ENCODE data around the gene EXOSC10. TPM values are rescaled to one million over a fixed set of nuclear protein-coding genes. Genes with fewer than 3 reads are reported as not detected.
"Not testable (repeated sequence)": the region's sequence is repeated elsewhere in the genome, so short reads cannot be mapped to it uniquely, and the experiment has no call there.

The EXOSC10 gene
- total RNA-seq, 1 experiment from 2014 or later: 93.1 TPM

GRCh38 chr1:11065796-11066195 is 33.9 kb downstream of the EXOSC10 start:
- no peak for ATAC-seq
- intact Hi-C loops (cut with micrococcal nuclease; ENCODE audit: unreplicated experiment): no loop called here
- Histone ChIP-seq H3K9me3 (ENCODE audit: control insufficient read depth, insufficient read depth, low read depth, low read length) (no peaks in the 10 kb centered on the region), H3K4me1 (ENCODE audit: control insufficient read depth, insufficient read depth, low read length) (peaks cover 13% of the 10 kb centered on the region), H3K27me3 (ENCODE audit: control insufficient read depth, insufficient read depth, low read length) (no peaks in the 10 kb centered on the region), H3K4me3 (ENCODE audit: low read depth in 2 of 2, low read length in 2 of 2) (no peak overlapping the region), H3K27ac (ENCODE audit: low read length) (no peak overlapping the region), H3K36me3 (ENCODE audit: control insufficient read depth, insufficient read depth, low read length) (peaks cover 25% of the 10 kb centered on the region)
- ChIA-PET CTCF (no interaction called here), POLR2A (no interaction called here)
- DNase-seq (ENCODE audit: low read depth, low spot score): no peak
- TF ChIP-seq REST (IDR thresholded peaks at IDR 0.05; ENCODE audit: insufficient read depth in 1 of 2, low read depth in 2 of 2, low read length in 1 of 2): no peak
- no peak for TF ChIP-seq TCF7L2 (IDR thresholded peaks at IDR 0.05; ENCODE audit: low read depth, low read length)
- no peak for TF ChIP-seq CTCF (IDR thresholded peaks at IDR 0.05)
- no peak for TF ChIP-seq POLR2AphosphoS5 (IDR thresholded peaks at IDR 0.05; ENCODE audit: low read depth, low read length)
- no peak for TF ChIP-seq SIN3A (IDR thresholded peaks at IDR 0.05; ENCODE audit: borderline replicate concordance, insufficient read depth, low read depth, low read length)
- in situ Hi-C loops (cut with HindIII; ENCODE audit: low pct_unique_long_range_greater_than_20kb, low sequenced_read_pairs): no loop called here
- no TSS peak for BruUV-seq (replicated peaks)

- intact Hi-C loops (cut with micrococcal nuclease; ENCODE audit: unreplicated experiment): no loop called here
Measured at GRCh38 chr1:11064942-11065341, 34.7 kb downstream of the EXOSC10 start.

GRCh38 chr1:11063937-11064537 is 35.6 kb downstream of the EXOSC10 start:
- H3K36me3 ChIP-seq (ENCODE audit: control insufficient read depth, insufficient read depth, low read length): peaks cover 25% of the 10 kb centered on the region

More at GRCh38 chr1:11064942-11065341, 34.7 kb downstream of the EXOSC10 start:
- ATAC-seq (no peak), DNase-seq (ENCODE audit: low read depth, low spot score) (no peak)
- Histone ChIP-seq H3K4me3 (ENCODE audit: low read depth in 2 of 2, low read length in 2 of 2) (no peak overlapping the region), H3K4me1 (ENCODE audit: control insufficient read depth, insufficient read depth, low read length) (peaks cover 15% of the 10 kb centered on the region), H3K27me3 (ENCODE audit: control insufficient read depth, insufficient read depth, low read length) (no peaks in the 10 kb centered on the region), H3K36me3 (ENCODE audit: control insufficient read depth, insufficient read depth, low read length) (peaks cover 25% of the 10 kb centered on the region), H3K9me3 (ENCODE audit: control insufficient read depth, insufficient read depth, low read depth, low read length) (no peaks in the 10 kb centered on the region), H3K27ac (ENCODE audit: low read length) (no peak overlapping the region)
- ChIA-PET CTCF (no interaction called here), POLR2A (no interaction called here)
- in situ Hi-C loops (cut with HindIII; ENCODE audit: low pct_unique_long_range_greater_than_20kb, low sequenced_read_pairs): no loop called here
- no peak for TF ChIP-seq REST (IDR thresholded peaks at IDR 0.05; ENCODE audit: insufficient read depth in 1 of 2, low read depth in 2 of 2, low read length in 1 of 2)
- TF ChIP-seq TCF7L2 (IDR thresholded peaks at IDR 0.05; ENCODE audit: low read depth, low read length): no peak
- no TSS peak for BruUV-seq (replicated peaks)

More at GRCh38 chr1:11063937-11064537, 35.6 kb downstream of the EXOSC10 start:
- H3K4me3 ChIP-seq (ENCODE audit: low read depth in 2 of 2, low read length in 2 of 2); H3K27ac ChIP-seq (ENCODE audit: low read length); H3K9me3 ChIP-seq (ENCODE audit: control insufficient read depth, insufficient read depth, low read depth, low read length); in situ Hi-C loops (cut with HindIII; ENCODE audit: low pct_unique_long_range_greater_than_20kb, low sequenced_read_pairs); CTCF ChIA-PET; DNase-seq (ENCODE audit: low read depth, low spot score); BruUV-seq (replicated peaks); H3K27me3 ChIP-seq (ENCODE audit: control insufficient read depth, insufficient read depth, low read length); intact Hi-C loops (cut with micrococcal nuclease; ENCODE audit: unreplicated experiment): not testable (repeated sequence)
- H3K4me1 ChIP-seq (ENCODE audit: control insufficient read depth, insufficient read depth, low read length): peaks cover 15% of the 10 kb centered on the region
- peak; percentile 22; the same call in 1 of the 2 replicates for ATAC-seq
- POLR2A ChIA-PET: interaction anchor here (0.7 kb wide), 1 partner anchor 256 kb away, joined by 14 read pairs; no protein-coding TSS in a partner anchor
